Kidney (tissue), 14 donors: ENCODE data around the gene SULF2. TPM values are rescaled to one million over a fixed set of nuclear protein-coding genes. Genes with fewer than 3 reads are reported as not detected.
A peak's percentile ranks its signal among the peaks of the same experiment; 100 is the strongest.

Source experiments
- DNase-seq, 5 donors: peaks; one replicate each; pipeline ENCODE4 v3.0.0-alpha.2; 2013 to 2020
- FAIRE-seq: peaks from 2 replicates; lab custom pipeline; 2012; peaks lifted over from hg19 to GRCh38; lab: Jason Lieb, UNC
- H3K27ac ChIP-seq, 2 donors: one replicate each; pipeline ENCODE4 v1.7.0; 2013; ENCODE audit warnings: low read depth in 2 of 2, low read length in 2 of 2, inconsistent platforms in 1 of 2
- H3K27me3 ChIP-seq: one replicate; pipeline ENCODE4 v1.7.1; 2013; ENCODE audit warnings: low read length, inconsistent platforms; ENCODE audit not compliant: control insufficient read depth, insufficient read depth
- H3K36me3 ChIP-seq, 3 donors: one replicate each; pipeline versions ENCODE4 v1.7.0 to v1.7.1; 2013; ENCODE audit warnings: low read length in 3 of 3, control low read depth in 1 of 3, inconsistent platforms in 1 of 3; ENCODE audit not compliant: insufficient read depth in 3 of 3, control insufficient read depth in 2 of 3
- H3K4me1 ChIP-seq, 3 donors: one replicate each; pipeline versions ENCODE4 v1.7.0 to v1.7.1; 2013; ENCODE audit warnings: low read length in 3 of 3, inconsistent platforms in 1 of 3, low read depth in 1 of 3; ENCODE audit not compliant: control insufficient read depth in 2 of 3, insufficient read depth in 2 of 3
- H3K4me3 ChIP-seq, 3 donors: one replicate each; pipeline versions ENCODE4 v1.7.0 to v1.8.1; 2013; ENCODE audit warnings: low read length in 3 of 3, control low read depth in 1 of 3, inconsistent platforms in 1 of 3
- H3K9ac ChIP-seq, 3 donors: one replicate each; pipeline versions ENCODE4 v1.7.0 to v1.7.1; 2013; ENCODE audit warnings: low read length in 3 of 3, control low read depth in 1 of 3, inconsistent platforms in 1 of 3
- H3K9me3 ChIP-seq, 3 donors: one replicate each; pipeline versions ENCODE4 v1.7.0 to v1.7.1; 2013; ENCODE audit warnings: low read length in 3 of 3, control low read depth in 1 of 3, inconsistent platforms in 1 of 3; ENCODE audit not compliant: control insufficient read depth in 2 of 3, insufficient read depth in 1 of 3
- CTCF ChIP-seq: IDR thresholded peaks from 3 replicates; pipeline ENCODE4 v1.5.1; 2012; ENCODE audit warnings: mild to moderate bottlenecking, moderate library complexity, borderline replicate concordance; ENCODE audit not compliant: insufficient read depth; ENCODE audit errors: extremely low read depth
- intact Hi-C: fragments of 100-400 bp; cut with DNase I; formaldehyde crosslinking; loops from one replicate; pipeline ENCODE4 v1.11.1; 2022
- polyA plus RNA-seq: library from polyadenylated mRNA; stranded (reverse); fragments of 350-450 nt; fragmentation: Illumina TruSeq; extraction: RNeasy Lipid Tissue Mini Kit (QIAGEN cat#74804); gene quantifications from one replicate; pipeline ENCODE4 v1.2.3, GENCODE V29; 2014; ENCODE audit warnings: low read depth, low replicate concordance; ENCODE audit not compliant: insufficient read depth
- total RNA-seq: library from RNA; stranded (reverse); fragmentation: NEBNext Ultra II Directional; extraction: Animal tissue kit (Norgen Biotek cat#: 25700); gene quantifications from one replicate; pipeline ENCODE4 v1.2.1, GENCODE V29; 2021
- donor health status: control.
- donor health status: control.
- donor health status: control.
- donor health status: control.
- donor health status: control.
- donor health status: DM: yes; HTN: yes; CAD: no.
- donor health status: Normal renal cell carcinoma (clear cell type).

Gene SULF2
- total and polyA plus RNA-seq, 2 donors from 2014 or later, result 85.1 to 257 TPM

- Histone ChIP-seq H3K9ac (peak overlapping the region; percentile 32 to 68 (median 53)), H3K36me3 (no peaks in the 10 kb centered on the region)
- FAIRE-seq, result no peak
Observed at GRCh38 chr20:47784599-47785310, 526 bp downstream of the SULF2 start.

GRCh38 chr20:47783828-47784598 lies 1.3 kb downstream of the SULF2 start:
- Histone ChIP-seq H3K27ac (peak overlapping the region in 1 of 2 donors; percentile 49), H3K36me3 (no peaks in the 10 kb centered on the region), H3K4me3 (peak overlapping the region; percentile 57 to 70 (median 70)), H3K9ac (peak overlapping the region in 2 of 3 donors; percentile 32 to 68), H3K4me1 (peaks cover 2 to 9% (median 9%) of the 10 kb centered on the region in 3 donors), H3K9me3 (no peaks in the 10 kb centered on the region), H3K27me3 (no peaks in the 10 kb centered on the region)
- TF ChIP-seq CTCF, result no peak
- intact Hi-C loops, result loop anchor here (10.0 kb wide), 1 partner anchor 831 kb away; no protein-coding TSS in a partner anchor
- no peak for DNase-seq
- FAIRE-seq, result no peak

More at GRCh38 chr20:47784599-47785310, 526 bp downstream of the SULF2 start:
- Histone ChIP-seq H3K4me1 (peaks cover 2 to 9% (median 9%) of the 10 kb centered on the region in 3 donors), H3K27me3 (no peaks in the 10 kb centered on the region), H3K4me3 (peak overlapping the region; percentile 57 to 70 (median 70)), H3K27ac (peak overlapping the region in 1 of 2 donors; percentile 49), H3K9me3 (no peaks in the 10 kb centered on the region)
- no peak for TF ChIP-seq CTCF
- intact Hi-C loops, result loop anchor here (10.0 kb wide), 1 partner anchor 830 kb away; no protein-coding TSS in a partner anchor
- peak; percentile 66 to 84 (median 79) for DNase-seq

- no peak overlapping the region for H3K4me3 ChIP-seq
- H3K27ac ChIP-seq, result no peak overlapping the region
- DNase-seq, result no peak
- peaks cover 2 to 11% (median 9%) of the 10 kb centered on the region in 3 donors for H3K4me1 ChIP-seq
- no peaks in the 10 kb centered on the region for H3K27me3 ChIP-seq
- H3K9ac ChIP-seq, result no peak overlapping the region
- no peak for TF ChIP-seq CTCF
- intact Hi-C loops, result loop anchor here (10.0 kb wide), 1 partner anchor 832 kb away; no protein-coding TSS in a partner anchor
- H3K36me3 ChIP-seq, result no peaks in the 10 kb centered on the region
- no peaks in the 10 kb centered on the region for H3K9me3 ChIP-seq
- FAIRE-seq, result no peak
Observed at GRCh38 chr20:47782920-47783552, 2.2 kb downstream of the SULF2 start.
